ENCODE data around the gene ISM2.

ISM2 gene

GRCh38 chr14:77436042-77436441 is 62.6 kb downstream of the ISM2 start:
- Histone ChIP-seq H3K27ac (replicated peaks) (no peak overlapping the region), H3K27me3 (ENCODE audit: insufficient read depth, poor library complexity, severe bottlenecking) (no peaks in the 10 kb centered on the region), H3K4me3 (replicated peaks; ENCODE audit: insufficient read depth, low read length) (no peak overlapping the region)
- DNase-seq (ENCODE audit: low read depth in 1 of 2, low spot score in 1 of 2), result no peak
- no peak for TF ChIP-seq GABPA (IDR thresholded peaks at IDR 0.05; ENCODE audit: low read depth)
- TF ChIP-seq CTCF (IDR thresholded peaks at IDR 0.05; ENCODE audit: insufficient read depth, low read length), result no peak
- TF ChIP-seq SPI1 (IDR thresholded peaks at IDR 0.05; ENCODE audit: borderline replicate concordance, low read depth), result no peak
- TF ChIP-seq POLR2AphosphoS5 (IDR thresholded peaks at IDR 0.05; ENCODE audit: low read depth), result no peak
- TF ChIP-seq REST (IDR thresholded peaks at IDR 0.05; ENCODE audit: insufficient replicate concordance, low read depth), result no peak

GRCh38 chr14:77426396-77426795 is 72.2 kb downstream of the ISM2 start:
- no peak for DNase-seq (ENCODE audit: low read depth in 1 of 2, low spot score in 1 of 2)
- no peak overlapping the region for H3K27ac ChIP-seq (replicated peaks)
- no peaks in the 10 kb centered on the region for H3K27me3 ChIP-seq (ENCODE audit: insufficient read depth, poor library complexity, severe bottlenecking)
- no peak for TF ChIP-seq CTCF (IDR thresholded peaks at IDR 0.05; ENCODE audit: insufficient read depth, low read length)
- no peak for TF ChIP-seq REST (IDR thresholded peaks at IDR 0.05; ENCODE audit: insufficient replicate concordance, low read depth)
- no peak for TF ChIP-seq SPI1 (IDR thresholded peaks at IDR 0.05; ENCODE audit: borderline replicate concordance, low read depth)
- TF ChIP-seq GABPA (IDR thresholded peaks at IDR 0.05; ENCODE audit: low read depth), result no peak
- TF ChIP-seq POLR2AphosphoS5 (IDR thresholded peaks at IDR 0.05; ENCODE audit: low read depth), result no peak
- no peak overlapping the region for H3K4me3 ChIP-seq (replicated peaks; ENCODE audit: insufficient read depth, low read length)

- Histone ChIP-seq H3K27ac (replicated peaks) (no peak overlapping the region), H3K27me3 (ENCODE audit: insufficient read depth, poor library complexity, severe bottlenecking) (no peaks in the 10 kb centered on the region), H3K4me3 (replicated peaks; ENCODE audit: insufficient read depth, low read length) (no peak overlapping the region)
- no peak for TF ChIP-seq GABPA (IDR thresholded peaks at IDR 0.05; ENCODE audit: low read depth)
- TF ChIP-seq SPI1 (IDR thresholded peaks at IDR 0.05; ENCODE audit: borderline replicate concordance, low read depth), result no peak
- no peak for TF ChIP-seq CTCF (IDR thresholded peaks at IDR 0.05; ENCODE audit: insufficient read depth, low read length)
- TF ChIP-seq REST (IDR thresholded peaks at IDR 0.05; ENCODE audit: insufficient replicate concordance, low read depth), result no peak
- no peak for TF ChIP-seq POLR2AphosphoS5 (IDR thresholded peaks at IDR 0.05; ENCODE audit: low read depth)
- DNase-seq (ENCODE audit: low read depth in 1 of 2, low spot score in 1 of 2), result no peak
Observed at GRCh38 chr14:77424862-77425261, 73.8 kb downstream of the ISM2 start.

All from HL-60 (cell line).